ENCODE data around the gene RNF166.

Gene RNF166

DNA sequence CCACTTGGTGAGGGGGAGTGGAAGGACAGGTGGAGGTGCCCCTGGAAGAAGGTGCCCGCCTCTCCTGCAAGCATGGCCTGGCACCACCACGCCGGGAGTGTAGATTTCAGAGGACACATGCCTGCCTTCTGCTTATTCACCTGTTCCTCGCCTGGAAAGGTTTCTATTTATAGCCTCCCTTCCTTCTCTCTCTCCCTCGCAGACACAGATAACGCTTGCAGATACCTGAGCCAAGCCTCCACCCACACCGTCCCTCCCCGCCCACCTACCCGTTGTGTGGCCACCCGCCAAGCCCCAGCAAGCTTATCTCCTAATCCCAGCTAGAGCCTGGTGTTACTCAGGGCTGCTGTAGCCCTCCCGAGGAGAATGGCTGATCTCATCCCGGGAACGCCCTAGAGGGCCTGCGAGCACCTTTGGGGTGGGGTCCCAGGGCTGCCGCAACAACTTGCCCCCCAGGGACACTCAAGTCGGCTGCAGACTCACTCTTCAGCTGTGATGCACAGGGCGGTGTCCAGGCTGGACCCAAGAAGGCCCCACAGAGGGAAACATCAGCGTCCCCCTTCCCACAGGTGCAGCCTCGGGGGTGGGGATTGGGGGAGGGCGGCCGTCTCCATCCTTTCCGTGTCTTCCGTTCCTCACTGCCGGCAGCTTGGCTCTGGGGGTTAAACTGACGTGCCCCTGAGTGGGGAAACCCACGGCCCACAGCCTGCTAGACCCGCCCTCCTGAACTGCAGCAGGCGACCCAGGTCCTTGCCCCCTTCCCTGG lies 18.0 kb downstream of the RNF166 start:
- Histone ChIP-seq H3K27ac (peak overlapping the region; percentile 48), H3K27me3 (ENCODE audit: control insufficient read depth, insufficient read depth, low read length) (no peaks in the 10 kb centered on the region), H3K4me3 (ENCODE audit: low read depth, low read length) (peak overlapping the region; percentile 31), H3K4me1 (peaks cover 23% of the 10 kb centered on the region), H3K9ac (no peak overlapping the region), H3K4me2 (ENCODE audit: low read length) (peak overlapping the region; percentile 76), H2AFZ (peak overlapping the region; percentile 60), H3K36me3 (ENCODE audit: control insufficient read depth, insufficient read depth, low read length) (no peaks in the 10 kb centered on the region), H3K79me2 (no peaks in the 10 kb centered on the region), H3K9me3 (ENCODE audit: control insufficient read depth, low read length) (no peaks in the 10 kb centered on the region)
- TF ChIP-seq, protein P1, sequence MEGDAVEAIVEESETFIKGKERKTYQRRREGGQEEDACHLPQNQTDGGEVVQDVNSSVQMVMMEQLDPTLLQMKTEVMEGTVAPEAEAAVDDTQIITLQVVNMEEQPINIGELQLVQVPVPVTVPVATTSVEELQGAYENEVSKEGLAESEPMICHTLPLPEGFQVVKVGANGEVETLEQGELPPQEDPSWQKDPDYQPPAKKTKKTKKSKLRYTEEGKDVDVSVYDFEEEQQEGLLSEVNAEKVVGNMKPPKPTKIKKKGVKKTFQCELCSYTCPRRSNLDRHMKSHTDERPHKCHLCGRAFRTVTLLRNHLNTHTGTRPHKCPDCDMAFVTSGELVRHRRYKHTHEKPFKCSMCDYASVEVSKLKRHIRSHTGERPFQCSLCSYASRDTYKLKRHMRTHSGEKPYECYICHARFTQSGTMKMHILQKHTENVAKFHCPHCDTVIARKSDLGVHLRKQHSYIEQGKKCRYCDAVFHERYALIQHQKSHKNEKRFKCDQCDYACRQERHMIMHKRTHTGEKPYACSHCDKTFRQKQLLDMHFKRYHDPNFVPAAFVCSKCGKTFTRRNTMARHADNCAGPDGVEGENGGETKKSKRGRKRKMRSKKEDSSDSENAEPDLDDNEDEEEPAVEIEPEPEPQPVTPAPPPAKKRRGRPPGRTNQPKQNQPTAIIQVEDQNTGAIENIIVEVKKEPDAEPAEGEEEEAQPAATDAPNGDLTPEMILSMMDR (IDR thresholded peaks at IDR 0.05), result no peak

DNA sequence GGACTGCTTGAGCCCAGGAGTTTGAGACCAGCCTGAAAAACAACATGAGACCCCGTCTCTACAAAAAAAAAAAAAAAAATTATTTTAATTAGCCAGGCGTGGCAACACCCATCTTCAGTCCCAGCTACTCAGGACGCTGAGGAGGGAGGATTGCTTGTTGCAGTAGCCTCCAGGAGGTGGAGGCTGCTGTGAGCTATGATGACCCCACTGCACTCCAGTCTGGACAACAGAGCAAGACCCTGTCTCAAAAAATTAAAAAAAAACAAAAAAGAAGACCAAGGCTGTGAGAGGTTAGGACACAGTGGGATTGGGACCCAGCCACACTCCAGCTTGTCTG lies 18.6 kb downstream of the RNF166 start:
- no peak overlapping the region for H3K9ac ChIP-seq
- H3K27me3 ChIP-seq (ENCODE audit: control insufficient read depth, insufficient read depth, low read length), result no peaks in the 10 kb centered on the region
- TF ChIP-seq, protein P1 (IDR thresholded peaks at IDR 0.05), result no peak
- no peaks in the 10 kb centered on the region for H3K79me2 ChIP-seq
- H3K27ac ChIP-seq, result peak overlapping the region; percentile 48
- H3K4me1 ChIP-seq, result peaks cover 23% of the 10 kb centered on the region
- H3K4me3 ChIP-seq (ENCODE audit: low read depth, low read length), result peak overlapping the region; percentile 31
- H3K9me3 ChIP-seq (ENCODE audit: control insufficient read depth, low read length), result no peaks in the 10 kb centered on the region
- peak overlapping the region; percentile 76 for H3K4me2 ChIP-seq (ENCODE audit: low read length)
- H2AFZ ChIP-seq, result peak overlapping the region; percentile 60
- H3K36me3 ChIP-seq (ENCODE audit: control insufficient read depth, insufficient read depth, low read length), result no peaks in the 10 kb centered on the region

DNA sequence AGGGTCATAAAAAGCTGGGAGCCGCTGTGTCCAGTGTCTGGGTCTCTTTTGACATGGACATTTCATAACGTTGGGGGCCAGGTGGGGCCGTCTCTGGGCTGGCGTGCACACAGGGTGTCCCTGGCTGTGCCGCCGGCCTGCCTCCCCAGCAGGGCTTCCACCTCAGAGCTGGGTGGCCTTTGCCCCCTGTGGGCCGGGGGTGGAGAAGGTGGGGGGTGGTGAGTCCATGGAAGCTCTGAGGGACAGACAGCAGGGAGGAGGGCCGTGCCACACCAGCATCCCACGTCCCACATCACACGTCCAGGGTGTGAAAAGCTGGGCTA lies 19.0 kb downstream of the RNF166 start:
- H3K9me3 ChIP-seq (ENCODE audit: control insufficient read depth, low read length), result no peaks in the 10 kb centered on the region
- no peaks in the 10 kb centered on the region for H3K79me2 ChIP-seq
- H3K27me3 ChIP-seq (ENCODE audit: control insufficient read depth, insufficient read depth, low read length), result no peaks in the 10 kb centered on the region
- H3K4me3 ChIP-seq (ENCODE audit: low read depth, low read length), result peak overlapping the region; percentile 70
- H3K9ac ChIP-seq, result no peak overlapping the region
- H3K36me3 ChIP-seq (ENCODE audit: control insufficient read depth, insufficient read depth, low read length), result no peaks in the 10 kb centered on the region
- H3K27ac ChIP-seq, result peak overlapping the region; percentile 48
- TF ChIP-seq, protein P1 (IDR thresholded peaks at IDR 0.05), result no peak
- peak overlapping the region; percentile 93 for H3K4me2 ChIP-seq (ENCODE audit: low read length)
- H2AFZ ChIP-seq, result no peak overlapping the region
- peaks cover 23% of the 10 kb centered on the region for H3K4me1 ChIP-seq

DNA sequence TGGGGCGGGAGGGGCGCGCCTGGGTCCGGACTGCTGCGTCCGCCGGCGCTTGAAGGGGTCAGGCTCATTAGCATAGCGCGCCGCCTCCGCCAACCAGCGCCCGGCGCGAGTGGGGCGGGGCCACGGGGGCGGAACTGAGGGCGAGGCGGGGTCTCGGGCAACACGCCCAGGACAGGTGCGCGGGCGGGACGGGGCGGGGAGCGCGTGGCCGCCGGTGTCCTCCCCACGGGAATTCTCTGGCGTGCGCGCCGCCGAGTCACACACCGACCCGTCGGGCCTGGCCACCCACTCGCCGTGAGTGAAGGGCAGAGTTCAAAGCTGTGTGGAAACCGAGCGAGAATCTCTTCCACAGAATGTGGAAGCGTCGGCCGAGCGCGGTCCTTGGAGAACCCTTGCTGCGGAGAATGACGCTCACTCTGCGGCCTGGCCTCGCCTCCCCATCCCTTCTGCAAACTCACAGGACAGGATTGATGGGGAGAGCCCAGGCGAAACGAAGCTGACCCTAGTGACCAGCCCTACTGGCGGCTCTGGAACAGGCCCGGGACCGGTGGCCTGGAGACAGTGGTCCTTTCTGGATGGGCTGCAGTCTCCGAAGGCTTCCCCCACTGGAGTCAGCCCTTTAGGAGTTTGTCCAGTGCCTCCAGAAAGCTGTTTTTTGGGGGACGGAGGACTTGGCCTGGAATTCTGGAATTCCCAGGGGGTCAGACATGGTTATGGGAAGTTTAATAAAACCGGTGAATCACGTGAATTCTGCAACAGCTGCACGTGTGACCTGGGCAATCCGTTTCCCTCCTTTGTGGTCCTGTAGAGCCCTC lies 19.6 kb downstream of the RNF166 start, which contains the start of gene SNAI3:
Gene SNAI3, minus strand, starts transcription at position 69 of the 815 bp plus-strand sequence. CDS start 101 bp downstream, outside the sequence.
- peaks cover 23% of the 10 kb centered on the region for H3K4me1 ChIP-seq
- H3K9me3 ChIP-seq (ENCODE audit: control insufficient read depth, low read length), result no peaks in the 10 kb centered on the region
- peak within 1 kb of the TSS; percentile 48 for H3K27ac ChIP-seq
- peak within 1 kb of the TSS; percentile 70 for H3K4me3 ChIP-seq (ENCODE audit: low read depth, low read length)
- H2AFZ ChIP-seq, result peak within 1 kb of the TSS; percentile 75
- TF ChIP-seq, protein P1 (IDR thresholded peaks at IDR 0.05), result no peak
- H3K9ac ChIP-seq, result no peak within 1 kb of the TSS
- no peaks in the 10 kb centered on the region for H3K36me3 ChIP-seq (ENCODE audit: control insufficient read depth, insufficient read depth, low read length)
- H3K79me2 ChIP-seq, result no peaks in the 10 kb centered on the region
- peak within 1 kb of the TSS; percentile 93 for H3K4me2 ChIP-seq (ENCODE audit: low read length)
- H3K27me3 ChIP-seq (ENCODE audit: control insufficient read depth, insufficient read depth, low read length), result no peaks in the 10 kb centered on the region

All from parathyroid adenoma (tissue), 2 donors.